GM19035 (cell line): ENCODE measurements around the gene ETV2.
"Not testable (repeated sequence)": the region's sequence is repeated elsewhere in the genome, so short reads cannot be mapped to it uniquely, and the experiment has no call there.

ENCODE experiments used
- ATAC-seq: cut with Tn5 transposase; IDR thresholded peaks from one replicate; pipeline ENCODE4 v1.9.1; 2021; ENCODE audit not compliant: unreplicated experiment

ETV2 gene

GRCh38 chr19:35628264-35628564, 13.3 kb upstream of the ETV2 start:
- no peak for ATAC-seq

GRCh38 chr19:35628565-35629331, 12.8 kb upstream of the ETV2 start, which contains the start of gene RBM42:
Gene RBM42 (plus strand): TSS chr19:35629036. CDS start chr19:35629154, 118 bp downstream.
- ATAC-seq: peak; percentile 96

GRCh38 chr19:35629332-35629633, 12.3 kb upstream of the ETV2 start:
- no peak for ATAC-seq

- ATAC-seq: no peak
These were observed 7.7 kb upstream of the ETV2 start for GRCh38 chr19:35633727-35634440.

- no peak for ATAC-seq
These were observed 4.9 kb upstream of the ETV2 start for GRCh38 chr19:35636651-35637050.

- no peak for ATAC-seq
These were observed 4.4 kb upstream of the ETV2 start for GRCh38 chr19:35637165-35637564.

GRCh38 chr19:35639321-35639639, 2.3 kb upstream of the ETV2 start:
- ATAC-seq: no peak

- no peak for ATAC-seq
These were observed 1.7 kb upstream of the ETV2 start for GRCh38 chr19:35639863-35640262.

- ATAC-seq: no peak
These were observed 767 bp downstream of the ETV2 start for GRCh38 chr19:35642312-35642711.

- no peak for ATAC-seq
These were observed 1.3 kb downstream of the ETV2 start for GRCh38 chr19:35642798-35643254.

- peak; percentile 38 for ATAC-seq
These were observed 2.0 kb downstream of the ETV2 start for GRCh38 chr19:35643255-35644205.

GRCh38 chr19:35644206-35644986, 2.9 kb downstream of the ETV2 start:
- peak; percentile 64 for ATAC-seq

- ATAC-seq: no peak
These were observed 3.6 kb downstream of the ETV2 start for GRCh38 chr19:35644987-35645679.

- no peak for ATAC-seq
These were observed 4.4 kb downstream of the ETV2 start for GRCh38 chr19:35645680-35646511.

GRCh38 chr19:35648017-35648961, 6.7 kb downstream of the ETV2 start, which contains the start of gene COX6B1:
Gene COX6B1 (plus strand): TSS chr19:35648323. CDS start chr19:35651244, 2,921 bp downstream.
- peak; percentile 49 for ATAC-seq

GRCh38 chr19:35650581-35650980, 9.0 kb downstream of the ETV2 start:
- no peak for ATAC-seq

GRCh38 chr19:35654828-35655227, 13.3 kb downstream of the ETV2 start:
- not testable (repeated sequence) for ATAC-seq

- ATAC-seq: no peak
These were observed 14.1 kb downstream of the ETV2 start for GRCh38 chr19:35655600-35655999.
